Gastroesophageal sphincter (tissue), 3 donors: ENCODE measurements around the gene MPPED1.

Experiments used
- POLR2A ChIP-seq, 2 donors: fragments of 450-650 bp; IDR thresholded peaks; one replicate each; pipeline ENCODE4 v1.6.1; 2017; ENCODE audit warnings: antibody characterized with exemption in 2 of 2, mild to moderate bottlenecking in 2 of 2, moderate library complexity in 1 of 2
- TF ChIP-seq, protein P1 (sequence below), 4 experiments: fragments of 200-600 bp in 2 of 4; fragments of 450-650 bp in 2 of 4; sonication (generic) in 1 of 4; IDR thresholded peaks; one replicate each; pipeline ENCODE4 v1.5.1; 2017 to 2019; ENCODE audit warnings: antibody characterized with exemption in 4 of 4, mild to moderate bottlenecking in 2 of 4, moderate library complexity in 2 of 4

DNA sequence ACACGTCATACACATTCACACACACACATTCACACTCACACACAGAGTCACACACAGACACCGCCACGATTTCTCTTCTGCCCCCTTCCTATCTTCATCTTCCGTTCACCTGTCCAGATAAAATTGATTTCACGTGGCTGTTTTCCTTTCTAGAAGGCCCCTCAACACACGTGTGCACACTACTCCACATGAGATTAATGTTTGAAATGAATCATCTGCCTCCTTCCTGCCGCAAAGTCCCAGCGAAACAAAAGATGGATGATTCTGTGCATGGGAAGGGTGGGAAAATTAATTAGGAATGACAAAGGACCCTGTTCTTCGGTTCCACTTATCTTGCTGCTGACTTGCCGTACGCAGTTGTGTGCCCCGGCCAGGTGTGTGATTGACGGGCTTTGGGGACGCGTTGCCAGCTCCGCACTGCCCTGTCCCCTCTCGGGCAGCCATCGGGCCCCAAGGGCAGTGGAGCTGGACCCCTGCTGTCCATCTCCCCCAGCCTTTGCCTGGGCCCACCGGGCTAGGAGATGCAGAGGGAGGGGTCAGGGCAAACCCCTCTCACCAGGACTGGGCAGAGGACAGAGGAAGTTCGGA, 73.8 kb downstream of the MPPED1 start:
- TF ChIP-seq, protein P1, sequence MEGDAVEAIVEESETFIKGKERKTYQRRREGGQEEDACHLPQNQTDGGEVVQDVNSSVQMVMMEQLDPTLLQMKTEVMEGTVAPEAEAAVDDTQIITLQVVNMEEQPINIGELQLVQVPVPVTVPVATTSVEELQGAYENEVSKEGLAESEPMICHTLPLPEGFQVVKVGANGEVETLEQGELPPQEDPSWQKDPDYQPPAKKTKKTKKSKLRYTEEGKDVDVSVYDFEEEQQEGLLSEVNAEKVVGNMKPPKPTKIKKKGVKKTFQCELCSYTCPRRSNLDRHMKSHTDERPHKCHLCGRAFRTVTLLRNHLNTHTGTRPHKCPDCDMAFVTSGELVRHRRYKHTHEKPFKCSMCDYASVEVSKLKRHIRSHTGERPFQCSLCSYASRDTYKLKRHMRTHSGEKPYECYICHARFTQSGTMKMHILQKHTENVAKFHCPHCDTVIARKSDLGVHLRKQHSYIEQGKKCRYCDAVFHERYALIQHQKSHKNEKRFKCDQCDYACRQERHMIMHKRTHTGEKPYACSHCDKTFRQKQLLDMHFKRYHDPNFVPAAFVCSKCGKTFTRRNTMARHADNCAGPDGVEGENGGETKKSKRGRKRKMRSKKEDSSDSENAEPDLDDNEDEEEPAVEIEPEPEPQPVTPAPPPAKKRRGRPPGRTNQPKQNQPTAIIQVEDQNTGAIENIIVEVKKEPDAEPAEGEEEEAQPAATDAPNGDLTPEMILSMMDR (IDR thresholded peaks at IDR 0.05) = no peak
- no peak for TF ChIP-seq POLR2A (IDR thresholded peaks at IDR 0.05)
